NOMO-1 (cell line): ENCODE data around the gene HOXD9.

Experiments
- DNase-seq, 2 experiments: peaks; one replicate each; lab custom pipeline; 2025; ENCODE audit not compliant: unreplicated experiment in 2 of 2; lab: John Stamatoyannopoulos, UW

HOXD9 gene

DNA sequence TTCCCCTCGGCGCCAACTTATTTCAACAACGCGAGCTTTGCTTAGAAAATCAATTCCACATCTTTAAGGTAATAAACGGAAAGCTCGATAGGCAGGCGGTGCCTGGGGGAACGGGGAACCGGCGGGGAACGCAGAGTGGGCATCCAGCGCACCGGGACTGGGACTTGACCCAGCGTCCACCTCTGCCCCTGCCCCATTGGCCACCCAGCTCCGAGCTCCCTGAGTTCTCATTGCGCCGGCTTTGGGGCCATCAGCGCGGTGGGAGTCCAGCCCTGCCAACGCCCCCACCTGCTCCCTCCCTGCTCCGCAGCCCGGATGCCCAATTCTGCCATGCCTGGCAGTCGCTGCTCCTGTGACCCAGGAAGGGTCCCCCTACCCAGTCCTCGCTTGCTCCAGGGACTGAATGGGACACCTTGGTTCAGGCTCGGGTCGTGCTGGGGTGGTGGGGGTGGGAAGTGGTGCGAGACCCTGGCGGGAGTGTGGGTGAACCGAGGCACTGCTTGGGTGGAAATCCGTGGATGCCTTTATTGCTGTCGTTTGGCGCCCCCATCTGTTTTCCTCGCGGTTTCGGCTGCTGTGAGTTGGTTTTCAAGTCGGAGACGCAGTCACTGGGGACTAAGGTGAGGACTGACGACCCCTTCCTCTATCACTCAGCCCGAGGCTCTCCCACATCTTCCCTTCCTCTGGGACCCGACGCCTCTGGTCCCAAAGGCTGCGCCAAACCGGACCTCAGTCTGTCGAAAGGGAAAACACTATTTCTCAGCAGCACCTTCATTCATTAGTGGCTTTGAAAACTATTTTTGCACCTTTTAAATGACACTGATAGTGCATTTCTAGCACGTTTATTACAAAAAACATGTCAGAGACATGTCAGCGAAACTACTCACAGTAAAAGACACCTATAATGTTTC, 36.4 kb upstream of the HOXD9 start:
- no peak for DNase-seq

DNA sequence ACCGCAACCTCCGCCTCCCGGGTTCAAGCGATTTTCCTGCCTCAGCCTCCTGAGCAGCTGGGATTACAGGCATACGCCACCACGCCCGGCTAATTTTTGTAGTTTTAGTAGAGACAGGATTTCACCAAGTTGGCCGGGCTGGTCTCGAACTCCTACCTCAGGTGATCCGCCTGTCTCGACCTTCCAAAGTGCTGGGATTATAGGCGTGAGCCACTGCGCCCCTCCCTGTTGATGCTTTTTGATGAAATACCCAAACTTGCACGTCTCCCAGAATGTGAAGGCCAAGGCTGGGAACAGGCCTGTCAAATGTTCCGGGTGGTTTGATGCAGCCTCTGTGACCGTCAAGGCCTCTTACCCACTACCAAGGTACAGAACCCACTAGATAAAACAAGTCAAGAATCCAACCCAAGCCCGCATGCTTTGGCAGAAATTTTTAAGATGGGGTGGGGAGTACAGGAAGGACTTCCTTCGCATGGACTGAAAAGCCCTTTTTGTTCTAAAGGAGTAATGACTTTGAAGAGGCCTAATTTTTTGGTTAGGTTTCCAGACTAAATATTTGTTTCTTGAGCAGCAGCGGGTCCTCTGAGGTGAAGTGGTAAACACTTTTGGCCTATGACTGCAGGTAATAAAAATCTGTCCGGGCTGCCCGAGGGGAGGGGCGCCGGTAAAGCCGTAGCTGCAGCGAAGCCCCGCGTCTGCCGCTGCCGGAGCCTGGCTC, 35.0 kb upstream of the HOXD9 start:
- no peak for DNase-seq

DNA sequence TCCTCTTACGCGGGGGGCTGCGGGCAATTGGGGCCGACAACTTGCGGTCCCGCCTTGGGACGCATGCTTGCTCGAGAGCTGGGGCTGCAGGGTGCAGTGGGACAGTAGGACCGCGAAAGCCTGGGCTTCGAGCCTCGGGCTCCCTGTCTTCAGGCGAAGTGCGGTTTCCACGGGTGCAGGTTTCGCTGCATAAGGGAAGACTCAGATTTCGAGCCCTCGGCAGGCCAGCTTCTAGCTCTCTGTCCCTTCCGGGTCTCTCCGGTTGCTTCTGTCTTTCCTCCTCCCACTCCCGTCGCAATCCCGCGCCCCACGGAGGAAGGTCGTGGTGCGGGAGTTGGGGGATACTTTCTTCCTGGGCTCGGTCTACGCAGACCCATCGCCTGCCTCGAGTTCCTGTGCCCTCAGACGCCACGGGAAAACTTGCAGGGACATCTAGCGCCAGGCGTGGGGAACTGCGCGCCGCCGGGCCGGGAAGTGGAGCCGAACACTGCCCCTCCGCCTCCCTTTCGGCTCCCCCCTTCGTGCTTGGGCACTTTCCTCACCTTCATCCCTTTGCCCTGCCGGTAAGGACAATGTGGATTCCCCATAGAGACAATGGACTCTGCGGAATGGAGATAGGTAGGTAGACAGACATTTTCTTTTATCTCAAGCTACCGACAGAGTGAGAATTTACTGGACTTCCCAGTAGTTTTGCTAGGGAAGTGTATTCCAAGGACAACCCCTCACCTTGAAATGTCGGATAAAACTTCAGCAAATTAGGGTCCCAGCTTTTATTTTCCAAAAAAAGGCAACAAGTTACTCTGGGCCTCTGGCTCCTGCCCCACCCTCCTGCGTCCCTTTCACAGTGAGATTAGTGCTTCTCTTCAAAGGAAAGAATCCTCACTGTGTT, 34.2 kb upstream of the HOXD9 start:
- peak; percentile 38 to 57 for DNase-seq

DNA sequence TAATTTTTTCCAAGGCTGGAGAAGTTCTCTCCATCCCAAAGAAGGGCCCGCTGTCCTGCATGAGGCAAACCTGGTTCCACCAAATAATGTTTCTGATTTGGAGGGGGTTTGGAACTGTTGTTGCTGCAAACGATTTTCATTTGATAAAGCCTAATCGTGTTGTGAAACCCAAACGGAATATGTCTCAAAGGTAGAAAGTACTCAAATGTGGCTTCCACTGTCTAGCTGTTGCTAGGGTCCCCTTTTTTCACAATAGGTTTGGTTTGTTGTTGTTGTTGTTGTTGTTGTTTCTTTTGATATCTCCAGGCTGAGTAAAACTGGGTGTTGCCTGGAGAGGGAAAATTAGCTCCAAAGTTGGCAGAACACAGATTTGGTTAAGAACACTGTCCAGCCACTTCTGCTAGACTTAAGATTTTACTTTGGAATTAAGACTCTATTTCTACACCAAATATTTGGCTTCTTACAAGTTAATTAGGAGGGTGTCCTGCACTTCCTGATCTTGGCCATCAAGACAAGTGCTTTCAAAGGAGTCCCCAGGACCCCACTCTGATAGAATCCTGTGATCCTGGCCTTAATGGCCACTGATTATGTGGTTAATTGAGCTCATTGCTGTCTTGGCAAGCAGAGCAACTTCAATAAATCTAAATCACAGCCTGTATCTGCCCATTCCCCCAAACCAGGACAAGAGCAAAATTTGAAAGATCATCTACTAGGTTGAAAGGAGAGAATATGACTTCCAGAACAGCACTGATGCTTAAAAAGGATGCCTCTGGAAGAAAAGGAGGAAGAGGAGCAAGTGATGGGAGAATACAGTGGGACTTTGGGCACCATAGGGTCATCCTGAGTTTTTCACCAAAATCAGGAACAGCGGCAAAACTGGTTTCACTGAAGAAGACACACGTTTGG, 33.3 kb upstream of the HOXD9 start:
- DNase-seq: no peak

DNA sequence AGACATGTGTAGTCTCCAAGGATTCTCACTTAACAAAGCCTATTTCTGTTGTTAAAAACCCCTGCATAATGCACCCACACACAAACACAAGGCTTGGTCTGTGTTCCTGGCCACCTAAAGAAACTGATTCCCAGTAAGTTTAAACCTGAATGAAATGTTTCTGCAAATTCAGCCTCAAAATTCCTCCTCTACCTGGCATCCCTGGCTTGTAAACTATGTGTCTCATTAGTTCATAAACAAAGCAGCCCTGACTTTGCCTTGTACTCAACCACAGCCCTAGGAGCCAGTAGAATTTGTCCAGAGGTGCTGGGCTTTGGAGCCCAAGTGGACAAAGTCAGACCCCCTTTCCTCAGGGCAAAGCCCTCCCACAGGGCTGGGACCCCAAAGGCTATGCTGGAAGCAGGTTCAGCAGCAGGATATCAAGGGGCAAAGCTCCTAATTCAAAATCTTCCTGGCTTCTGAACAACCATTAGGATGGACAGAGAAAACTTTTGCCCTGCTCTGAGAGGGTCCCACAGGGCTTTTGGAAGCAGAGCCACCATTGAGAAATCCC, 32.6 kb upstream of the HOXD9 start:
- DNase-seq: no peak

DNA sequence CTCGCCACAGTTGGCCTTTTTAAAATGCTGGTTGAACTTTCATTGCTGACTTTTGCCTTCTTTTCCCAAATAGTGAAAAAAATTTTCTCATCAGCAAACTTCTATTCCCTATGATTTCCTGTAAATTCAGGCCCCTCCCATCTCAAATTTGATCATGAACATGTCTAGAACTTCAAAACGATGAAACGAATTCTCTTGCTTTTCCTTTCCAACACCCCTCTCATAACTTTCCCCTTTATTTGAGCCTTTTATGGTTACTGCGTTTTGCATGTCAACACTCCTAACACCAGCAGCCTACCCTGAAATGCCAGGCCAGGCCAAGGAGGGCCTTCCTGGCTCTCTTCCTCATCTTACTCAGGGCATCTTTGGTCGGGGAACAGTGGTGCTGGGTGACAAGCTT, 31.7 kb upstream of the HOXD9 start:
- DNase-seq: no peak

DNA sequence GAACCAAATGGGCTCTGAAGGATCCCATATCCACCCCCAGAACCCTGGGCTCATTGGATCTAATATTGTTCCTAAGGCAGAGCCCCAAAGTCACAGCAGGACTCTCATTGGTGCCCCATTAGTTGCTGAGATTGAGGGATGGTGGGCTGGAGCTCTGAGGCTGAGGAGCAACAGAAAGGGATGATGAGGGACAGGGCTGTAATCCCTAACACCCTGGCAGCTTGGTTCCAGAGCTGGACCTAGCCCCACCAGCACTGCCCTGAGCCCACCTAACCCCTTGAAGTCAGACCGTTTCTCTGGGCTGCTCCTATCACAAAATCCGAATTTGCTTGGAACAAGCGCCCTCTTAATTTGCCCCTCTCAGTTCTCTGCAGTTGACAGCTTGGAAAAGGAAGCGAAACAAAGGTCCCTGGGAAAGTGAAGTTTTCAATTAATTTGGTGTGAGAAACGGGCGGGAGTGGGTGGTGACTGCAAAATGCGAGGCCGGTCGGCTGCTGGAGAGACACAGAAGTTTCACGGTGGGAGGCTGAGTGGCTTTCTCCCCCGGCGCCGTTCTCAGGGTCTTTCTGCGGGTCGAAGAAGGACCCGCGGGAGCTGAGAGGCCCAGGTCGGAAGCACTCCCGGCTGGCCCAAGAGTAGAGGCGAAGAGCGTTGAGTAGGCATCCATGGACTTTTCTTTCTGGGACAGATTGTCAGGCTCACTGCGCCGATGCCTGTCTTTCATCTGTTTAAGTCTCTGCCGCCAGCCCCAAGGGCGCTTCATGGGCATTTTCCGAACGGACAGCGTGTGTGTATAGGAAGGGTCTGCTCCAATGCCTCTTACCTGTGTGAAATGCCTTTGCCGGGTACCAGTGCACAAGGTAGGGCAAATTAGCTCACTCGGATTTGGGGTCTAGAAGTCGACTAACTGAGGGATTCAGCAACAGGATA, 30.9 kb upstream of the HOXD9 start:
- no peak for DNase-seq

DNA sequence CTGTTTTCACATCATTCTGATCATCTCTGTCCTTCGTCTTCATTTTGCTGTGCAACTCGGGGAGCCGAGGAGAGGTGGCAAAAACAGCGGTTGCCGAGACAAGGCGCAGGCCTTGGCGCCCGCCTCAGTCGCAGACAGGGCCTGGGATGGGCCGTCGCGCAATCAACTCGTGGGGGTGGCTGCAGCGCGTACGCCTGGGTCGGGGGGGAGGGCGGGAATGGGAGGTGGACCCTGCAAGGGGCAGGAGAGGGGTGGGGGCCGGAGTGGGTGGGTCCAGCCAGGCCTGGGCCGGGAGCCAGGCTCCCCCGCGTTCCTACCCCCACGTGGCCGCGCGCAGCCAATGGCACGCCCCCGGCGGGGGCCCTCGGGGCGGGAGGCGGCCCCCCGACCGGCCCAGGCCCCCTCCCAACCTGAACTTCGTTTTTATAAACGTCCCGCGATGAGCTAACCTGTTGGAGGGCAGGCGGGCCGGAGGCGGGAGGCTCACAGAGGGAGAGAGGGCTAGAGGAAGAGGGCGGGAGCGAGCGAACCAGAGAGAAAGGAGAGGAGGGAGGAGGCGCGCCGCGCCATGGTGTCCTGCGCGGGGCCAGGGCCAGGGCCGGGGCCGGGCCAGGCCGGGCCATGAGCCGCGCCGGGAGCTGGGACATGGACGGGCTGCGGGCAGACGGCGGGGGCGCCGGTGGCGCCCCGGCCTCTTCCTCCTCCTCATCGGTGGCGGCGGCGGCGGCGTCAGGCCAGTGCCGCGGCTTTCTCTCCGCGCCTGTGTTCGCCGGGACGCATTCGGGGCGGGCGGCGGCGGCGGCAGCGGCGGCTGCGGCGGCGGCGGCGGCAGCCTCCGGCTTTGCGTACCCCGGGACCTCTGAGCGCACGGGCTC, 30.0 kb upstream of the HOXD9 start, which contains the start of gene HOXD13:
HOXD13 (plus strand) TSS at position 452 of the 875 bp plus-strand sequence; CDS start at position 622, 170 bp downstream.
- DNase-seq: no peak

DNA sequence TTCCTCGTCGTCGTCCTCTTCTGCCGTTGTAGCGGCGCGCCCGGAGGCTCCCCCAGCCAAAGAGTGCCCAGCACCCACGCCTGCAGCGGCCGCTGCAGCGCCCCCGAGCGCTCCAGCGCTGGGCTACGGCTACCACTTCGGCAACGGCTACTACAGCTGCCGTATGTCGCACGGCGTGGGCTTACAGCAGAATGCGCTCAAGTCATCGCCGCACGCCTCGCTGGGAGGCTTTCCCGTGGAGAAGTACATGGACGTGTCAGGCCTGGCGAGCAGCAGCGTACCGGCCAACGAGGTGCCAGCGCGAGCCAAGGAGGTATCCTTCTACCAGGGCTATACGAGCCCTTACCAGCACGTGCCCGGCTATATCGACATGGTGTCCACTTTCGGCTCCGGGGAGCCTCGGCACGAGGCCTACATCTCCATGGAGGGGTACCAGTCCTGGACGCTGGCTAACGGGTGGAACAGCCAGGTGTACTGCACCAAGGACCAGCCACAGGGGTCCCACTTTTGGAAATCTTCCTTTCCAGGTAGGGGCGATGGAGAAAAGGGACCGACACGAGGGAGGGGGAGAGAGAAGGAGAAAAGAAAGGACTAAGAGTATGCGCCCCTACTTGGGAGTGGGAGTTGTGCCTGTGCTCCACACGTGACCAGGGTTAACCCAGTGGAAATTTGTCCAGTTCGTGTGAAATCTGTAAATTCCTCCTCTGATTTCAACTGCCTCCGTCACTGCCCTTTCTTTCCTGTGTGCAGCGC, 29.2 kb upstream of the HOXD9 start:
- no peak for DNase-seq

DNA sequence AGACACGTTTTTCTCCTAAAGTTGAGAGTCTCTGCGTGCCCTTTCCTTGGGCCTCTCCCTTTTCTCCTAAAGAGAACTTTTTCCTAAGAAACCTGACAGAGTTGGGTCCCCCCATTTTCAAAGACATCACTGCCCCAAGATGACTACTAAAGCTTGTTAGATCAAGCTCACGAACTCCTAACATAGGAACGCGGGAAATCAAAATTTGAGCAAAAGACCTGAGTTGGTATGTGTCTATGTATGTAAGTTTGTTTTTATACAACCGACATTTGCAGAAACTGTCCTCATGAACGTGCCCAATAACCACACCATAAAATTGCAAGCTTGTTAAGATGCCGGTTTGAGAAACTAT, 28.6 kb upstream of the HOXD9 start:
- no peak for DNase-seq

DNA sequence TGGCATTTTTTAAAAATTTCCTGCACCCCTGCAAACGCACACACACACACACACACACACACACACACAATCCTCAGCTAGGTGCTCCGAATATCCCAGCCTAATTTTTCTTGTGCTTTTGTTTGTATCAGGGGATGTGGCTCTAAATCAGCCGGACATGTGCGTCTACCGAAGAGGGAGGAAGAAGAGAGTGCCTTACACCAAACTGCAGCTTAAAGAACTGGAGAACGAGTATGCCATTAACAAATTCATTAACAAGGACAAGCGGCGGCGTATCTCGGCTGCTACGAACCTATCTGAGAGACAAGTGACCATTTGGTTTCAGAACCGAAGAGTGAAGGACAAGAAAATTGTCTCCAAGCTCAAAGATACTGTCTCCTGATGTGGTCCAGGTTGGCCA, 28.2 kb upstream of the HOXD9 start:
- no peak for DNase-seq

DNA sequence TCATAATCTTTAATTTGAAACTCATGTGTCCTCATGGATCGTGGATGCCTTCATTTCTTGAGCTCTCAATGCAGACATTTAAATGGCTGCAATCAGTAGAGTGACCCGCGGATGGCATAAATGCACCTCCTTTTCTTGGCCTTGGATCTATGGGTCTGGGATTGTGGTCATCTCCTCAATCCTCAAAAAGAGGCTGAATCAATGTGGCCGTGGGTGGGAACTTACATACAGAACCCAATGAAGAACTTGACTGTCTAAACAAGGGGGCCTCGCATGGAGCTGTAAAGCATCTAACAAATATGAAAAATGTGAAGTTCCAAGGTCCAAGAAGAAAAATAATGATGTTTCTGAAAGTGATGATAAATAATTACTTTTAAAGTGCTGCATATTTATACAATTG, 27.1 kb upstream of the HOXD9 start:
- no peak for DNase-seq

DNA sequence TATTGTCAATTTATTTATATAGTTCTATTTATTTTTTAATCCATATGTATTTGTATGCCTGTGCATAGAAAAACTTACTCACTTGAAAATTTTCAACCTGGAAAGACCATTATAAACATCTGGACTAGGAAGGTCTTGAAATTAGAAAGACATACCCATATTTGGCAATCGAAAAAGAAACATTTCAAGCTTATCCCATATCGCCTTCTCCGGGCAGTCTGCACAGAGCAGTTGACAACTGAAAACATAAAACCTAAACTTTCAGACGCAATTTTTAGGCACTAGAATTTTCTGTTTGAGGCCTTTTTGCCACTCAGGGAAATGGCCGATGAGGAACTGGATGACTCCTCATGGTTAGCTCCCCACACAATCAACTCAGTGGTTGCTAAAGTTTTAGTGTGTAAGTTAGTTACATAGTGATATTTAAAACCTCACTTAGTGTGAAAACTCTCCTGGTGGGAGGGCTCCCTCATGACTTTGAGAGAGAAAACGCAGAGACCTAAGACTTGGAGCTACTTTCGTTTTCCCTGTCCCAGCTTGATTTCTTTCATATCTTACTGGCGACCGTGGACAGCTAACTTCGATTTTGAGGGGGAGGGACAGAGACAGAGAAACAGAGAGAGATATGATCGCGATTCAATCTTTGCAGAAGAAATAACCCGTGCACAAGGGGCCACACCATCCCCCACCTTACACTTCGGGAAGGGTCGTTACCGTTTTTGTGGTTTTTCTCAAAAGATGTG, 26.1 kb upstream of the HOXD9 start:
- no peak for DNase-seq

DNA sequence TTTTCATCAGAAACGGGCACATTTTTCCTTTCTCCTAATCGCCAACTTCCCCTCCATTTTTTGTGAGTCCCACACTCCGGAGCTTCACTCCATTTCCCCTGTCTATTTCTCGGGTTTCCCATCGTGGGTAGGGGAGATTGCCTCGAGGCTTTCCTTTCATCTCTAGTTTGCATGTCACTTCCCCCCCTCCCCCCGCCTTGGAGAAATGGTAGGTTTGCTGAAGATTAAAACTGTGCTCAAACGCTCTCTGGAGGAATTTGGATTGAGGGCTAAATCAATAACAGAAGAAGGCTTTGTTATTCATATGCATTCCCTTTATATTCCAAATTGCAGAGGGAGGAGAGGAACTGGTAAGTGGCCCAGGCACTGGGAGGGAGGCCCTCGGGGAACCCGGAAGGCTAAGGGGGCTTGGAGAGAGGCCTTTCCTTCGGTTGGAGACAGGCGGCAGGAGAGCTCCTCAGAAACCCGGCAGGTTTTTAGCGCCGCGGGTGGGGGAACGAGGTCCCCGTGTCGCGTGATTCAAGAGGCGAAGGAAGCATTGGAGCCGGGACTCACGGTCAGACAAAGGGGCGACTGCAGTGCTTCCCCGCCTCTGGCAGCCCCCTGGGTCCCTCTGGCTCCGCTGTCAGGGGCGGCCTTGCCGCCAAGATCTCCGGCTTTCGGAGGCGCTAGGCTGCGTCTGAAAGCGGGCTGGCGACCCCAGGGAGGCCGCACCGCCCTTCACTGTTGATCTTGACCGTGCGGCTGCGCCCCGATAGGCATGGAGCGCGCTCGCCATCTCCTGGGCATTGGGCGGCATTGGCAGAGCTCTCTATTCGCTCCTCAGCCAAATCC, 25.3 kb upstream of the HOXD9 start:
- peak; percentile 59 to 81 for DNase-seq

DNA sequence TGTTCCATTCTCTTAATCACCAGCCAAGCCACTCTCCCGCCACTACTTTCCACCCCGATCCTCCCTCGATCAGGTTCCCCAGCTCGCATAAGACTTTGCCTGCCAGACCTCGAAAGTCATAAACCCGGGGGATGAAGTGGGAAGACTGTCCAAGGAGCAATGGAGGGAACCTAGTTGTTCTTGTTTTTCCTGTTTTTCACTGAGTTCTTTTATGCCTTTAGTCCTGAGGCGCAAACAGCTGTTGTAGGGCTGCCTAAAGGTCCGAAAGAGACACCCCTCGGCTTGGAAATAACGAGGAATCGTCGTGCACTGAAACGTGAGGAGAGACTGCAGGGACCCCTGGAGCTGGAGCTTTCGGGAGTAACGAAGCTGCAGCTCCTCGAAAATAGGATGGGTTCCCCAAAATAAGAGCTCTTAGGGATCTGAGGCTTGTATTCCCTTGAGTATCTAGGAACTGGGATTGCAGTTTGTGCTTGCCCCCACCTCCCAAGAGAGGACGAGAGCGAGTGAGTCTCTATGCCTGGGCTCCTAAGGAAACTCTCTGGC, 24.6 kb upstream of the HOXD9 start:
- DNase-seq: no peak
